Hindlimb muscle (tissue), 1 donor: ENCODE data around the gene WFIKKN1. TPM values are rescaled to one million over a fixed set of nuclear protein-coding genes. Genes with fewer than 3 reads are reported as not detected.

Experiments
- DNase-seq: peaks from one replicate; pipeline ENCODE4 v3.0.0-alpha.2; 2013
- polyA plus RNA-seq: library from polyadenylated mRNA; unstranded; fragments of 120-200 nt; gene quantifications from one replicate; pipeline ENCODE4 v1.2.1, GENCODE V29; 2013; ENCODE audit not compliant: insufficient read length

The WFIKKN1 gene
- polyA plus RNA-seq, 1 donor, result 0.80 TPM

DNA sequence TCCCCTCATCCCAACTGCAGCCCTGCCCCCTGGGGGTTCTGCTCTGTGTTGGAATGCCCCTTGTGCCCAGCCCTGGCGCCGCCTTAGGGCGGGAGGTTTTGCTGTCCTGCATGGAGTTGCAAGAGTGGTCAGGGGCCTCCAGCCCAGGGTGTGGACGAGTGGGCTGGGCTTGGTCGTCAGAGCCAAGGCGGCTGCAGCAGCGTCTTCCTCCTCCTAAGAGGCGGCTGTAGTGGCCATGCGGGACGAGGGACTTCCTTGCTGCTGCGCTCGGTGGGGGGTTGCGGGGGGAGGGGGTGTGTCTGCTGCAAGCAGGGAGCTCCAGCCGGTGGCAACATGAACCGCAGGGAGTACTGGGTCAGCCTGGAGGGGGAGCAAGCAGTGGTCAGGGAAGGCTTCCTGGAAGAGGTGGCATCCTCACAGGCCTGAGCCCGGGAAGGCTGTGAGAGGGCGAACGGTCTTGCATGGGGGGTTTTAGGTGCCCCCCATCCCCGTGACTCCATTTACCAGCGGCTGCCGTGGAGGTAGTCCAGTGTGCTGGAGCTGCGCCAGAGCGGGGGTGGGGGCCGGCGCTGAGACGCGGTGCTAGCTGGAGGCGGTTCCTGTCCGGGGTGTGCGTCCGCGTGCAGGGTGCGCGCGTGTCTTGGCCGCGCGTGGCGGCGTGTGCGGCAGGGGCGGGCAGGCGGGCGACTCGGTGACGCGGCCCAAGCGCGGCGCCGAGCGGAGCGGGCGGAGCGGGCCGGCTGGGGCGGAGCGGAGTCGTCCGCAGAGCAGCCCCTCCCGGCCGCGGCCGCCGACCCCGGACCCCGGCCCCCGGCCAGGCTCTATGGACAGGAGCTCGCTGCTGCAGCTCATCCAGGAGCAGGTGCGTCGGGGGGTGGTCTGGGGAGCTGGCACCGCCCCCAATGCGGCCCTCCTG, 44.4 kb downstream of the WFIKKN1 start, which contains the start of gene RHBDL1:
Gene RHBDL1, plus strand, starts transcription at position 704 of the 916 bp plus-strand sequence. Its CDS starts 120 bp downstream, at position 824.
- DNase-seq, result no peak

- no peak for DNase-seq
Observed at GRCh38 chr16:675884-676564, 45.2 kb downstream of the WFIKKN1 start.

DNA sequence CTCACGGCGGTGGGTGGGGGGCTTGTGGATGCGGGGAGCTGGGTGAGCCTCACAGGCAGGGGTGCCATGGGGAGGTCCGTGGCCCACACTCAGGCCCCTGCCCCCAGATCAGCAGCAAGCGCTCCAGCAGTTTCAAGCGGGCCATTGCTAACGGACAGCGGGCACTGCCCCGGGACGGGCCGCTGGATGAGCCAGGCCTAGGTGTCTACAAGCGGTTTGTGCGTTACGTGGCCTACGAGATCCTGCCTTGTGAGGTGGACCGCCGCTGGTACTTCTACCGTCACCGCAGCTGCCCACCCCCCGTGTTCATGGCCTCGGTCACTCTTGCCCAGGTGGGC, 45.7 kb downstream of the WFIKKN1 start:
- no peak for DNase-seq

DNA sequence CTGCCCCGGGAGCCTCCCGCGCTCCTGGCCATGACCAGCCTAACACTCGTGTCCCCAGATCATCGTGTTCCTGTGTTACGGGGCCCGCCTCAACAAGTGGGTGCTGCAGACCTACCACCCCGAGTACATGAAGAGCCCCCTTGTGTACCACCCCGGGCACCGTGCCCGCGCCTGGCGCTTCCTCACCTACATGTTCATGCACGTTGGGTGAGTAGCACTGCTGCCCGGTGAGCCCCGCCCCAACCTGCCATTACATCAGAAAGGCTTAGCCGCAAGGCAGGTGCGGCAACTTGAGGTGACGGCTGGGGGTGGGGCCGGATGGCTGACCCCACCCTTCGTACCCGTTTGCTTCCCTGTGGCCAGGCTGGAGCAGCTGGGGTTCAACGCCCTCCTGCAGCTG, 46.1 kb downstream of the WFIKKN1 start:
- no peak for DNase-seq

DNA sequence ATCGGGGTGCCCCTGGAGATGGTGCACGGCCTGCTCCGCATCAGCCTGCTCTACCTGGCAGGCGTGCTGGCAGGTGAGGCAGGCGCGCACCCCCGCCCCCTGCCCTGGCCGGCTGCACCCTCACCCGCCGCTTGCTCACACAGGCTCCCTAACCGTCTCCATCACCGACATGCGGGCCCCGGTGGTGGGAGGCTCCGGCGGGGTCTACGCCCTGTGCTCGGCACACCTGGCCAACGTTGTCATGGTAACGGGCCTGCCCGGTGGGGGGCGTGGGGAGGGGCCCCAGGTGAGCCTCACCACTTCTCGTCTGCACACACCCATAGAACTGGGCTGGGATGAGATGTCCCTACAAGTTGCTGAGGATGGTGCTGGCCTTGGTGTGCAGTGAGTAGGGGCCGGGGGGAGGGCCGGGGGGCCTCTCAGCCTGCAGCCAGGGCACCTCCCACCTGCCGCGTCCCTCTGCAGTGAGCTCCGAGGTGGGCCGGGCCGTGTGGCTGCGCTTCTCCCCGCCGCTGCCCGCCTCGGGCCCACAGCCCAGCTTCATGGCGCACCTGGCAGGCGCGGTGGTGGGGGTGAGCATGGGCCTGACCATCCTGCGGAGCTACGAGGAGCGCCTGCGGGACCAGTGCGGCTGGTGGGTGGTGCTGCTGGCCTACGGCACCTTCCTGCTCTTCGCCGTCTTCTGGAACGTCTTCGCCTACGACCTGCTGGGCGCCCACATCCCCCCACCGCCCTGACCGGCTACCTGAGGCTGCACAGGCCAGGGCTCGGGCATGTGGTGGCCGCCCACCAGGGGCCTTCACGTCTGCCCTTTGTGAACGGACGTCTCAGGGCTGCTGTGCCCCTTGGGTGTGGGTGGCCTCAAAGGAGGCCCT, 46.8 kb downstream of the WFIKKN1 start:
- DNase-seq, result no peak

DNA sequence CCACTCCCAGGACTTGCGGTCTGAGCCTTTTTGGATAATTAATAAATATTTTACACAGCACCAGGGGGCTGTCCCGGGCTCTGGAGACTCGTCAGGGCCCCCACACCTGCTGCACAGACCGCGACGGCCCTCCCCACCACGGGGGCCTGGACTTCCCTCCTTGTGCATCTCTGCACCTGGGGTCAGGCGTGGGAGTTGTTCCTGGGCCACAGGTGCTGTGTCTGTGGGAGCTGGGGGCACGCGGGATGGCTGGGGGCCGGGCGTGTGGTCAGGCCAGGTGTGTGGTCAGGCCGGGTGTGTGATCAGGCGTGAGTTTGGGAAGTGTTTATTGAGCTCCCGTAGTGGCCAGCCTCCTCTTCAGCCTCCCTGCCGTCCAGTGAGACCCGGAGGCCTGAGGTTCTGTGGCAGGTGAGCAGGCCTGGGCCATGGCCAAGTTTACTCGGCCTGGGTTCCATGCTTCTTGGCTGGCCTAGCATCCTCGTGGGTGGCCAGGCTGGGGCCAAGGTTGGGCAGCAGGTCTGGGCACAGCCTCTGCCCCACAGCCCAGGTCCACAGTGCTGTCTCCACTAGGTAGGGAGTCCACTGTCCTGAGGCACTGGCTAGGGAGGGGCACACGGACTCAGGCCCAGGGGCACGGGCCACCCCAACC, 47.5 kb downstream of the WFIKKN1 start:
- DNase-seq, result no peak

- peak; percentile 66 for DNase-seq
Observed at GRCh38 chr16:678858-679813, 48.4 kb downstream of the WFIKKN1 start.

DNA sequence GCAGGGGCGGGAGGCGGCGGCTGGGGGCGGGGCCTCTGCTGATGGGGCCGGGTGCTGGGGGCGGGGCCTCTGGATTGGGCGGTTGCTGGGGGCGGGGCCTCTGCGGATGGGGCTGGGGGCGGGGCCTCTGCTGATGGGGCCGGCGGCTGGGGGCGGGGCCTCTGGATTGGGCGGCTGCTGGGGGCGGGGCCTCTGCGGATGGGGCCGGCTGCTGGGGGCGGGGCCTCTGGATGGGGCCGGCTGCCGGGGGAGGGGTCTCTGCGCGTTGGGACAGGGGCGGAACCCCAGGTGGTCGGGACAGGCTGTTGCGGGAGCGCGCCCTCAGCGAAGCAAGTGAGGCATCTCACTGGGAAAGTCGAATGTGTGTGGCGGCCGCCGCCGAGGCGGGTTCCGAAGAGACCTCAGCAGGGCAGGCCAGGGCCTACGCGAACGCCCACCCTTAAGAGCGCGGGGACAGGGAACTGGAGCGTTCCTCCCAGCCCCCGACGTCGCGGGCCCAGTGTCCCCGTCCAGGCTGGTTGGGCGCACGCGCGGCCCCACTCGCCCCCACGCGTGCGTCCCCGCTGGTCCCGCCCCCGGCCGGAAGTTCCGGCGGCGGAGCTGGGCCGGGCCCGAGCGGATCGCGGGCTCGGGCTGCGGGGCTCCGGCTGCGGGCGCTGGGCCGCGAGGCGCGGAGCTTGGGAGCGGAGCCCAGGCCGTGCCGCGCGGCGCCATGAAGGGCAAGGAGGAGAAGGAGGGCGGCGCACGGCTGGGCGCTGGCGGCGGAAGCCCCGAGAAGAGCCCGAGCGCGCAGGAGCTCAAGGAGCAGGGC, 49.2 kb downstream of the WFIKKN1 start, which contains the start of gene STUB1:
Gene STUB1, plus strand, starts transcription at position 597 of the 811 bp plus-strand sequence. Its CDS starts 116 bp downstream, at position 713.
- peak; percentile 91 for DNase-seq

GRCh38 chr16:680625-680945, 49.8 kb downstream of the WFIKKN1 start:
- no peak for DNase-seq

GRCh38 chr16:680967-681745, 50.4 kb downstream of the WFIKKN1 start:
- no peak for DNase-seq

DNA sequence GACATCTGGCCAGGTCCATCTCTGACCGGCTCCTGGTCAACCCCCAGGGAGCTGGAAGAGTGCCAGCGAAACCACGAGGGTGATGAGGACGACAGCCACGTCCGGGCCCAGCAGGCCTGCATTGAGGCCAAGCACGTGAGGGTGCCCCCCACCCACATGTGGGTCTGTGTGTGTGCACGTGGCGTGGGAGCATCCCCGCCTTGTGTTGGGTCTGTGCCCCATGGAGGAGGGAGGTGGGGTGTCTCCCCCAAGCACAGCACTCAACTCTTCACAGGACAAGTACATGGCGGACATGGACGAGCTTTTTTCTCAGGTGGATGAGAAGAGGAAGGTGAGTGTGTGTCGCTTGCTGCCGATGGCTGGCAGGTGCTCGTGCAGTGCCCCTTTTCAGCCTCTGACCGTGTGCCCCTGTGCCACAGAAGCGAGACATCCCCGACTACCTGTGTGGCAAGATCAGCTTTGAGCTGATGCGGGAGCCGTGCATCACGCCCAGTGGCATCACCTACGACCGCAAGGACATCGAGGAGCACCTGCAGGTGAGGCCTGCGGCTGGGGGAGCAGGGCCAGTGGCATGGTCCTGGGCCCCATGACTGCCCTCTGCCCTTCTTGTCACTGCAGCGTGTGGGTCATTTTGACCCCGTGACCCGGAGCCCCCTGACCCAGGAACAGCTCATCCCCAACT, 51.1 kb downstream of the WFIKKN1 start:
- no peak for DNase-seq

- DNase-seq, result no peak
Observed at GRCh38 chr16:682493-683395, 52.0 kb downstream of the WFIKKN1 start.

- no peak for DNase-seq
Observed at GRCh38 chr16:683396-684070, 52.7 kb downstream of the WFIKKN1 start.
